H1 (cell line): Measurements from ENCODE around the gene SLC25A38. TPM values are rescaled to one million over a fixed set of nuclear protein-coding genes. Genes with fewer than 3 reads are reported as not detected.
A peak's percentile ranks its signal among the peaks of the same experiment; 100 is the strongest.

ENCODE experiments used
- polyA plus RNA-seq, 7 experiments: library from polyadenylated mRNA; depleted of rRNA in 3 of 7; stranded (reverse) in 5 of 7; unstranded in 2 of 7; fragments of >200 nt in 5 of 7; fragments of 200-250 nt in 2 of 7; gene quantifications; 1 replicate in 5 of 7; 2 replicates in 1 of 7; 4 replicates in 1 of 7; pipeline versions ENCODE4 v1.2.1 to v1.2.3, GENCODE V29; 2011 to 2013; ENCODE audit warnings: missing spikeins in 2 of 7, mixed read lengths in 2 of 7
- total RNA-seq: library from RNA; stranded (reverse); fragmentation: NEBNext Ultra II Directional; extraction: Animal tissue kit (Norgen Biotek cat#: 25700); gene quantifications from 2 replicates; pipeline ENCODE4 v1.2.1, GENCODE V29; 2021
- TF ChIP-seq, protein P1 (sequence below), 3 experiments: IDR thresholded peaks; 1 replicate in 2 of 3; 2 replicates in 1 of 3; pipeline versions ENCODE4 v1.5.1 to v1.6.1; 2011; ENCODE audit warnings: low read length in 3 of 3, mild to moderate bottlenecking in 3 of 3, inconsistent platforms in 2 of 3, low read depth in 1 of 3, moderate library complexity in 1 of 3; ENCODE audit not compliant: insufficient read depth in 1 of 3; ENCODE audit errors: control extremely low read depth in 1 of 3

The SLC25A38 gene
- total and polyA plus RNA-seq, 2 of the 8 experiments (the other 6 are each of a cell fraction or from before 2014, with no cell fraction given), result 41.2 to 45.8 TPM

DNA sequence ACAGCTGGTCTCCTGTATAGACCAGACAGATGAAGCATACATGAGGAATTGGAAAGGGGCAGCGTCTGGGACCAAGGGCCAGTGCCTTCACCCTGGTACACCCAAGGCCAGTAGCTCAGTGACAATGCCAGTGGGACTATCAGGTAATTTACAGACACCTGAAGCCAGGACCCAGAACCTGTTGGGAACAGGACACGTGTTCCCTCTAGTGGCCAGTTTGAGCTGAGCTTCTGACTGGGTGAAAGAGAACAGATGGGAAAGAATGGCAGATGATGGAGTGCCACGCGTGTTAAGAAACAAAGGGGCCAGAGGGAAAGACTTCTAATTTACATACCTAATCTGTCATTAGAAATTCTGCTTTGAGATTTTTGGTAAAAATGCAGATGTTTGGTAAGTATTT lies 5.1 kb upstream of the SLC25A38 start (continued):
- TF ChIP-seq, protein P1, sequence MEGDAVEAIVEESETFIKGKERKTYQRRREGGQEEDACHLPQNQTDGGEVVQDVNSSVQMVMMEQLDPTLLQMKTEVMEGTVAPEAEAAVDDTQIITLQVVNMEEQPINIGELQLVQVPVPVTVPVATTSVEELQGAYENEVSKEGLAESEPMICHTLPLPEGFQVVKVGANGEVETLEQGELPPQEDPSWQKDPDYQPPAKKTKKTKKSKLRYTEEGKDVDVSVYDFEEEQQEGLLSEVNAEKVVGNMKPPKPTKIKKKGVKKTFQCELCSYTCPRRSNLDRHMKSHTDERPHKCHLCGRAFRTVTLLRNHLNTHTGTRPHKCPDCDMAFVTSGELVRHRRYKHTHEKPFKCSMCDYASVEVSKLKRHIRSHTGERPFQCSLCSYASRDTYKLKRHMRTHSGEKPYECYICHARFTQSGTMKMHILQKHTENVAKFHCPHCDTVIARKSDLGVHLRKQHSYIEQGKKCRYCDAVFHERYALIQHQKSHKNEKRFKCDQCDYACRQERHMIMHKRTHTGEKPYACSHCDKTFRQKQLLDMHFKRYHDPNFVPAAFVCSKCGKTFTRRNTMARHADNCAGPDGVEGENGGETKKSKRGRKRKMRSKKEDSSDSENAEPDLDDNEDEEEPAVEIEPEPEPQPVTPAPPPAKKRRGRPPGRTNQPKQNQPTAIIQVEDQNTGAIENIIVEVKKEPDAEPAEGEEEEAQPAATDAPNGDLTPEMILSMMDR (IDR thresholded peaks at IDR 0.05; ENCODE audit: control extremely low read depth in 1 of 3, insufficient read depth in 1 of 3, low read depth in 1 of 3, low read length in 3 of 3), result peak; percentile 79 to 93 (median 90)
